Measurements from ENCODE around the gene C2.

- TF ChIP-seq POLR2A (IDR thresholded peaks at IDR 0.05; ENCODE audit: low read depth, low read length), result no peak
- TF ChIP-seq TAF1 (IDR thresholded peaks at IDR 0.05; ENCODE audit: borderline replicate concordance, low read depth, low read length), result no peak
Measured at GRCh38 chr6:31886541-31886991, 41.0 kb upstream of the C2 start.

Data from GM12892 (cell line).